HG03064 (cell line): Measurements from ENCODE around the gene GRB10.
"Not testable (repeated sequence)": the region's sequence is repeated elsewhere in the genome, so short reads cannot be mapped to it uniquely, and the experiment has no call there.

ENCODE experiments used
- ATAC-seq: cut with Tn5 transposase; IDR thresholded peaks from one replicate; pipeline ENCODE4 v1.9.1; 2021; ENCODE audit warnings: low read depth; ENCODE audit not compliant: unreplicated experiment

The GRB10 gene

DNA sequence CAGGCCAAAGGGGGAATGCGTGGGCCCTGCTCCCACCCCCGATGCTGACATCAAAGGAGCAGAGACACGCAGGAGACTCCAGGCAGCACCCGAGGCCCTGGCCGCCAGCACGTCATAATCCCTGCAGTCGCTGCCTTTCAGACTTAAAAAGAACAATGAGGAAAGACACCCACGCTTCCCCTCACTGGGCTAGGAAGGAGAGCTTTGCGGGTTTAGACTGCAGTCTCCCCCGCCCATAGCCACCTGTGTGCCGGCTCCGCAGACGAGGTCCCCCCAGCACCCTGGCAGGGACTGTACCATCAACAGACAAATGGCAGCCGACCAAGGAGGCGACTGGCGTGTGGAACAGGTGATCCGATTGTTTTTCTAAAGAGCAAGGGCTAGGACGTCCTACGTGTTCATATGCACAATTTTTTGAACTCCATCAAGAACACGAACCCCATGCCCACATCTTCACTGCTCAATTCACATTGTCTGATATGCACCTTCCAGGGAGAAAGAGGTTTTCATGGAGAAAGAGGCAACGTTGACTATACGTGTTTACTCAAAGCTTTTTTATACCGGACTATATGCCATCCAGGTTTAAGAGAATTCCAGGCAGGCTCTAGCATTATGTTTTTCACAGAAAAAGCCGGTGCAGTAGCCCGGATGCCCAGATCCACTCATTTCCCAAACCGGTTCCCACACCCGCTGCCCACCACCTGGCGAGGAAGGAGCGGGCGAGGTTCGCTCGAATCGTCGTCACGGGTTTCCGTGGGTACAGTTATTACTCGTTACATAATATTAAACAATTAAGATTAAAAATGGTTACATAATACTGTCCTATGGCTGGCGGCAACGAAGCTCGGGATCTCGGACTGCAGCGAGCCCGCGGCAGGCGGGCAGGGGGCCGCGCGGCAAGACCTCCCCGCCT lies 1.1 kb downstream of the GRB10 start:
- no peak for ATAC-seq

GRCh38 chr7:50780436-50780835 lies 2.3 kb downstream of the GRB10 start:
- ATAC-seq: no peak

DNA sequence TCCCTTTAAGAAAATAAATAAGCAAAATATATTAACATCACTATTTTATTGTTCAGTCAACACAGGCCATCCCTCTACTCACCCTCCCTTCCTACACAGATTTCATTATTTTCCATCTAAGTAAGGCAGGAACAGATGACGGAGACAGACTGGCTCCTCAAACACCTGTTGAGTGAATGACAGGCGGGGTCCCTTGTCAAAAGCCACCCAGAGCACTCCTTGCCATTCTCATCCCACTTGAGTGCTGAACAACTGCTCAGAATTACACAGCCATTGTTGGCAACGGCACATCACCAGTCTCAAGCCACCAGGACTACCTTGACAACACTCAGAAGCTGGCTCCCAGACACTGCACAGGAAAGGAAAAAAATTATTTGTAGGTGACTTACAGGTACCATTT lies 3.3 kb downstream of the GRB10 start:
- ATAC-seq: no peak

GRCh38 chr7:50778189-50778588 lies 4.5 kb downstream of the GRB10 start:
- no peak for ATAC-seq

GRCh38 chr7:50775836-50776235 lies 6.9 kb downstream of the GRB10 start:
- no peak for ATAC-seq

- no peak for ATAC-seq
Observed at GRCh38 chr7:50775231-50775630, 7.5 kb downstream of the GRB10 start.

DNA sequence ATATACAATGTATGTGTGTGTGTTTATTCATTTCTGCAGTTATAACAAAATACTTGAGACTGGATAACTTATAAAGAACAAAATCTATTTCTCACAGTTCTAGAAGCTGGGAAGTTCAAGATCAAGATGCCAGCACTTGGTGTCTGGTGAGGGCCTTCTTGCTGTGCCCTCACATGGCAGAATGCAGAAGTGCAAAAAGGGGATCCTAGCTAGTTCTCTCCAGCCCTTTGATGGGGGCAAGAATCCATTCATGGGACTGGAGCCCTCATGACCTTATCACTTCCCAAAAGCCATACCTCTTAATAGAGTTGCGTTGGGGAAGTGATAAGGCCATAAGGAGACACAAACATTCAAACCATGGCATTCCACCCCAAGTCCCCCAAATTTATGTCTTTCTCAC lies 8.4 kb downstream of the GRB10 start:
- ATAC-seq: no peak

- ATAC-seq: not testable (repeated sequence)
Observed at GRCh38 chr7:50773071-50773470, 9.6 kb downstream of the GRB10 start.

DNA sequence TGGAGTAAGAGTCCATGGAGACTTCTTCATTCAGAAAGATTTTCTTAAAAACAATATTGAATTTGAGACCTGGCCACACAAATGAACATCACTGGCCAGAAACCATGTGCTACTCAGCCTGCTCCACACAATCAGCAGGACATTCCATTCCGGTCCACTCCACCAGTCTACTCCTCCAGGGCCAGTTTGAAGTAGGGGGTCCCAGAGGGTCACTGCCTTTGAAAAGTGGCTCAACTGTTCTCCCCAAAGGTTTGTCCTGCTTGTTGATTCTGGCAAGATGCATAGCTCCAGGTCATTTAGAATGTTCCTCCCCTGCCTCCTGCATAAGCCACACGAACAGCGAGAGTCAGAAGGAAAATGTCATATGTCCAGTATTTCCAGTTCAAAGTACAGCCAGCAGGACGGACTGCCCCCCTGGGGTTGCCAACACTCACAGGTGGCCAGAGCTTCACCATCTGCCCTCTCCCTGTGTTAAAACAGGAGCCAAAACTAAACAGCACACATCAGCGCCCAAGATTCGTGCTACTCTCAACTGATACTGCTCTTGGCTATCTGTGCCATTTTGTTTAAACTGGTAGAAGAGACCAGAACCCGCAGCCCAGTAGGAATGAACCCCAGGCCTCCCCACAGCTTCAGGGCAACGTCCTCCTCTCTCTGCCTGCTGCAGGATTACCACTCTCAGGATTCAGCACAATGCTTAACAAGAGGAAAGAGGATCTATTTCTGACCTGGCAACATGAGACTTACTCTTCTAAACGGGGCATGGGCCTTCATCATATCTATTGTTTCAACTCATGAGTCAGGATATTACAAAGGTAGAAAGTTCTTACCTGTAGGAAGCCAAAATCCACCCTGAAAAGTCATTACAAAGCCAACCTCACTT lies 11.3 kb downstream of the GRB10 start:
- no peak for ATAC-seq

DNA sequence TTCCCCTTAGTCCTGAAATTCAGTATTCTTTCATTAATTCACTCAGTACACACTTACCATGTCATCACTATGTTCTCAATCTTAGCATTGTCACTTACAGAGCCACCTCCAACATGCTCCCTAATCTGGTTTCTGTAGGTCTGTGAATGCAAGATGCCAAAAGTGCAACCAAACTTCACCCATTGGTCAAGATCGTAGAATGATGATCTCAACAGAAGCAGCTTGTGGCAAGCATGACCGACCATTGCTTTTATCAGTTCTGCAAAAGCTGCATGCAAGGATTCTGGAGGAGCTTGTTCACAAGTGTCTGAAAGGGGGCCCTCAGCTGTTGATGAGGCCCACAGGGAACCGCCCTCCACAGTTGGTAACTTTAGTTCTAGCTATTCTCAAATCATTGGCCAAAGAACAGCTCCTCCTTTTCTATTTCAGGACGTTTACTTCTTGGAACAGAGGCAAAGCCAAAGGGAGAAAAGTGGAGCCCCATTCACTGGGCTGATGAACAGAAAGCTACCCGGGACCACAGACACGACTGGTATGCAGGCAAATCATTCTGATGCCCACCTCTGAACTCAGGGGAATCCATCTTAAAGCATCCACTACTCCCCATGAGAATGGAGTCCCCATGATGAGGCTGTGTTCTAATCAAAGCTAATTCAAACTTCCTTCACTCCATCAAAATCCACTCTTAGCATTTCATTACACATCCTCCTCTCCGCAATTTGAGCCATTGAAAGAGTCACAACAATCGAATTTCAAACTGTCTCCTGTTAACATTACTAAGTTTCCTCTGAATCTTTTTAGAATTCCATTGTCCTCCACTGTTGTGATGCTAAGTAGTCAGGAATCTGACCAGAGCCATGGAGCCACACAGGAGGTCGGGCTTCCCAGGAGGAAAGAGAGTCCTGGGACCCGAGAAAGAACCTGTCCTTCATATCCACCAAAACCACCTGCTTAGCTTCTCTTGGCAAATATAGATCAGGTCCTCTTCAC lies 13.9 kb downstream of the GRB10 start:
- no peak for ATAC-seq

DNA sequence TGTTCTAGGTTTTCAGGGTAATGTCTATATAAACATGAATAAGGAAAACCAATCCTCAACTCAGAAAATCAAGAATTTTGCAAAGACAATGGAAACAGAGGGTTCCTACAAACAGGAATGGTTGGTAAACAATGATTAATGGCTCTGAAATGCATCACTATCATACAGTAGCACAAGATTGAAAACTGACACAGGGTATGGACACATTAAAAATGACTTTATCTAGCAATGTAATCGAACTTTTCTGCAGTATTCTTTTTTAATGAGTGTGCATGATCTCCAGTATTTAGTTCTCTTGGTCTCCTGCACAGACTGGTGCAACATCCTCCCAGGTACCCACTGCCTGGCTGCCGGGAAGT lies 15.9 kb downstream of the GRB10 start:
- no peak for ATAC-seq

- no peak for ATAC-seq
Observed at GRCh38 chr7:50766106-50766848, 16.4 kb downstream of the GRB10 start.

GRCh38 chr7:50762337-50762736 lies 20.4 kb downstream of the GRB10 start:
- ATAC-seq: no peak

DNA sequence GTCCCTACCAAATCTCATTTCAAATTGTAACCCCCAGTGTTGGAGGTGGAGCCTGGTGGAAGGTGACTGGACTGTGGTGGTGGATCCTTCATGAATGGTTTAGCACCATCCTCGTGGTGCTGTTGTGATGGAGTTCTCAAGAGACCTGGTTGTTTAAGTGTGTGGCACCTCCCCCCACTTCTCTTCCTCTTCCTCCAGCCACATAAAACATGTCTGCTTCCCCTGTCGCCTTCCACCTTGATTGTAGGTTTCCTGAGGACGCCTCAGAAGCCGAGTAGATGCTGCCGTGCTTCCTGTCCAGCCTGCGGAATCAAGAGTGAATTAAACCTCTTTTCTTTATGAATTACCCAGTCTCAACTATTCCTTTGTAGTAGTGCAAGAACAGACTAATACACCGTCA lies 21.0 kb downstream of the GRB10 start:
- ATAC-seq: no peak

DNA sequence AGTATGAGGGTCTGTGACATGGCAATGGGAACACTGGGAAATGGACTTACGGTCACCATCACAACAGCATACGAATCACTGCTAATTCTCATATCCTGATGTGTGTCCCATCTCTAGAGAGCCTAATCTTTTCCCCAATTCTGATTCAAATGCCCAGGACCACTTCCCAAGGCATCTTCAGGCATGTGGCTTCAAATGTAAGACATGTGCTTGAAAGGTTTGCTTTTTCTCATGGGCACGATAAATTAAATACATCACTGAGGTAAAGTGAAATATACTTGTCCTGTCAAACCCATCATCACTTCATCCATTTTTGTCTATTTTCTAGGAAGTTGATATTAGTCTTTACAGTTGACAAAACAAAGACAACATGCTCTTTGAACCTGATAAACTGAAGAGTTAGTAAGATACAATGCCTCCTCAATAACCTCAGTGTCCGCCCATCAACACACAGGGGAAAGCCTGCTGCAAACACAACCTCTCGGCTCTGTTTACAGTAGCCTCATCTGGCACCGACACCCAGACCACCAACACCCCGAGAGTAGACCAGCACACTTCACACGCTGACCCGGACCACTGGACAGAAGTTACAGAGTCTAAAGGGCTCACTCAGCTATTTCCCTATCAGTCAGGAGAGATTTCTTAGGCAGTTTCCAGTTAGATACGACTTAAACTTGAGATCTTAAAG lies 24.8 kb downstream of the GRB10 start:
- ATAC-seq: no peak

DNA sequence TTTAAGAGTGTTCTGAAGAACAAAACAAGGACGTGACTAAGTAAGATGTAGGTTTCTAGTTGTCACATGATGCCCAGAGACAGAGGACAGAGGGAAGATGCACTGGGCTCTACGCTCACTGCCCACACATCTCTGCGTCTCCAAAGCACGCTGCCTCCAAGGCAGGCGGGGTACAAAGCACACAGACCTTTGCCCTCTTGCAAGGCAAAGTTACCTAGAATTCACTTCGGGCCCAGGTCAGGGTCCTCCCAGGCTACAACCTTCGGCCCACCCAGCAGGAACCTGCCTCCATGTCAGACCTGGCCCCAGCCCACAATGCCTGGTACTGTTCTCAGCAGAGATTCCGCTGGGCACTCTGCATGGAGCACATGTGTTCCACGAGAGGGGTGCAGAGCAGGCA lies 26.5 kb downstream of the GRB10 start:
- ATAC-seq: no peak

- ATAC-seq: no peak
Observed at GRCh38 chr7:50754684-50755083, 28.0 kb downstream of the GRB10 start.

GRCh38 chr7:50754241-50754640 lies 28.5 kb downstream of the GRB10 start:
- ATAC-seq: no peak

GRCh38 chr7:50752422-50752821 lies 30.3 kb downstream of the GRB10 start:
- ATAC-seq: no peak
